H1 (cell line): ENCODE results near the gene EPHA6. TPM values are rescaled to one million over a fixed set of nuclear protein-coding genes. Genes with fewer than 3 reads are reported as not detected.

Experiments
- CTCF ChIA-PET: fragments of 300-600 bp; sonication (Branson Sonifier 250); formaldehyde crosslinking; loops from one replicate; lab custom pipeline; 2021; ENCODE audit not compliant: partially characterized antibody; lab: Charles Lee
- POLR2A ChIA-PET: fragments of 300-600 bp; sonication (Branson Sonifier 250); formaldehyde crosslinking; loops from one replicate; lab custom pipeline; 2021; ENCODE audit warnings: inconsistent platforms; ENCODE audit not compliant: partially characterized antibody; lab: Charles Lee
- DNase-seq, 2 experiments: peaks; one replicate each; pipeline versions ENCODE4 v3.0.0 to v3.0.0-alpha.2; 2010 to 2022; ENCODE audit warnings: low spot score in 2 of 2, low read depth in 1 of 2, mixed read lengths in 1 of 2
- FAIRE-seq: peaks from 2 replicates; lab custom pipeline; 2011; peaks lifted over from hg19 to GRCh38; lab: Jason Lieb, UNC
- H2AFZ ChIP-seq: 2 replicates; pipeline ENCODE4 v1.8.1; 2012; ENCODE audit warnings: low read length, inconsistent platforms
- H2AK5ac ChIP-seq: 2 replicates; pipeline ENCODE4 v1.6.1; 2013; ENCODE audit warnings: low read depth, low read length
- H2BK120ac ChIP-seq: replicated peaks from 2 replicates; pipeline ENCODE3; 2013; ENCODE audit warnings: low read depth, low read length, inconsistent platforms
- H2BK12ac ChIP-seq: 2 replicates; pipeline ENCODE4 v1.6.1; 2013; ENCODE audit warnings: low read depth, low read length
- H2BK15ac ChIP-seq: 2 replicates; pipeline ENCODE4 v1.6.1; 2013; ENCODE audit warnings: low read length
- H2BK20ac ChIP-seq: 2 replicates; pipeline ENCODE4 v1.6.1; 2013; ENCODE audit warnings: low read length
- H2BK5ac ChIP-seq: 2 replicates; pipeline ENCODE4 v1.6.1; 2013; ENCODE audit warnings: low read depth, low read length
- H3K14ac ChIP-seq: 2 replicates; pipeline ENCODE4 v1.6.1; 2013; ENCODE audit warnings: inconsistent platforms; ENCODE audit not compliant: insufficient read length
- H3K18ac ChIP-seq: 2 replicates; pipeline ENCODE4 v1.6.1; 2013; ENCODE audit warnings: low read length; ENCODE audit errors: extremely low read depth
- H3K23ac ChIP-seq: 2 replicates; pipeline ENCODE4 v1.6.1; 2013; ENCODE audit warnings: inconsistent platforms; ENCODE audit not compliant: insufficient read length
- H3K23me2 ChIP-seq: 2 replicates; pipeline ENCODE4 v1.6.1; 2013; ENCODE audit warnings: low read depth, low read length
- H3K27ac ChIP-seq: 2 replicates; pipeline ENCODE4 v1.6.1; 2011; ENCODE audit warnings: low read depth, low read length, inconsistent platforms
- H3K27me3 ChIP-seq, 4 experiments: replicated peaks in 1 of 4; 1 replicate in 1 of 4; 2 replicates in 3 of 4; pipeline versions ENCODE4 v1.6.1 to v1.8.1; 2011 to 2013; ENCODE audit warnings: low read length in 3 of 4, mild to moderate bottlenecking in 3 of 4, inconsistent platforms in 2 of 4, mixed read lengths in 2 of 4, moderate library complexity in 1 of 4; ENCODE audit not compliant: control insufficient read depth in 3 of 4, insufficient read depth in 3 of 4; ENCODE audit errors: extremely low read depth in 1 of 4
- H3K36me3 ChIP-seq, 4 experiments: 2 replicates each; pipeline versions ENCODE4 v1.6.1 to v1.8.1; 2011 to 2013; ENCODE audit warnings: mild to moderate bottlenecking in 4 of 4, low read length in 3 of 4, moderate library complexity in 2 of 4, control low read depth in 1 of 4, inconsistent platforms in 1 of 4; ENCODE audit not compliant: insufficient read depth in 4 of 4, control insufficient read depth in 2 of 4
- H3K4ac ChIP-seq: replicated peaks from 2 replicates; pipeline ENCODE3; 2013; ENCODE audit warnings: low read length, low read depth, mixed read lengths, inconsistent platforms; ENCODE audit not compliant: insufficient read length
- H3K4me1 ChIP-seq, 4 experiments: replicated peaks in 1 of 4; 1 replicate in 1 of 4; 2 replicates in 3 of 4; pipeline versions ENCODE4 v1.6.1 to v1.8.1; 2011 to 2013; ENCODE audit warnings: low read length in 3 of 4, inconsistent platforms in 2 of 4, mixed read lengths in 1 of 4; ENCODE audit not compliant: insufficient read depth in 4 of 4, control insufficient read depth in 3 of 4
- H3K4me2 ChIP-seq, 2 experiments: 2 replicates each; pipeline versions ENCODE4 v1.6.1 to v1.8.1; 2011 to 2013; ENCODE audit warnings: low read depth in 2 of 2, low read length in 2 of 2, control low read depth in 1 of 2, inconsistent platforms in 1 of 2, mild to moderate bottlenecking in 1 of 2; ENCODE audit not compliant: insufficient read depth in 1 of 2
- H3K4me3 ChIP-seq, 4 experiments: fragments of 200-600, 300-600 bp in 1 of 4; sonication (generic), shearing (Covaris generic), sonication (Bioruptor Twin) in 1 of 4; 2 replicates each; pipeline versions ENCODE4 v1.5.1 to v1.8.1; 2011 to 2016; ENCODE audit warnings: low read length in 4 of 4, low read depth in 3 of 4, control low read depth in 2 of 4, inconsistent platforms in 2 of 4, mild to moderate bottlenecking in 2 of 4, mixed read lengths in 1 of 4, moderate library complexity in 1 of 4; ENCODE audit not compliant: insufficient read depth in 2 of 4; ENCODE audit errors: extremely low read depth in 1 of 4
- H3K56ac ChIP-seq: replicated peaks from 2 replicates; pipeline ENCODE3; 2013; ENCODE audit warnings: low read depth, mild to moderate bottlenecking, mixed read lengths, low read length, inconsistent platforms; ENCODE audit not compliant: insufficient read length
- H3K79me1 ChIP-seq: 2 replicates; pipeline ENCODE4 v1.6.1; 2013; ENCODE audit warnings: low read depth, low read length, control low read depth
- H3K79me2 ChIP-seq, 2 experiments: 2 replicates each; pipeline versions ENCODE4 v1.6.1 to v1.8.1; 2012 to 2013; ENCODE audit warnings: low read length in 2 of 2, mild to moderate bottlenecking in 2 of 2, inconsistent platforms in 1 of 2; ENCODE audit not compliant: insufficient read depth in 2 of 2, control insufficient read depth in 1 of 2
- H3K9ac ChIP-seq, 4 experiments: replicated peaks in 1 of 4; 1 replicate in 1 of 4; 2 replicates in 3 of 4; pipeline versions ENCODE4 v1.6.1 to v1.8.1; 2011 to 2013; ENCODE audit warnings: low read depth in 3 of 4, low read length in 3 of 4, control low read depth in 2 of 4, mild to moderate bottlenecking in 2 of 4, moderate library complexity in 2 of 4, inconsistent platforms in 1 of 4; ENCODE audit errors: extremely low read depth in 1 of 4
- H3K9me3 ChIP-seq, 2 experiments: 2 replicates each; pipeline versions ENCODE4 v1.6.1 to v1.8.1; 2012 to 2013; ENCODE audit warnings: mild to moderate bottlenecking in 2 of 2, moderate library complexity in 2 of 2, control low read depth in 1 of 2, inconsistent platforms in 1 of 2, low read depth in 1 of 2, low read length in 1 of 2, mixed read lengths in 1 of 2; ENCODE audit not compliant: insufficient read depth in 2 of 2
- H4K20me1 ChIP-seq, 2 experiments: replicated peaks in 1 of 2; 2 replicates each; pipeline versions ENCODE3 to v1.8.1; 2011 to 2013; ENCODE audit warnings: inconsistent platforms in 2 of 2, low read length in 2 of 2, mild to moderate bottlenecking in 1 of 2; ENCODE audit not compliant: insufficient read depth in 2 of 2, control insufficient read depth in 1 of 2
- H4K5ac ChIP-seq: 2 replicates; pipeline ENCODE4 v1.6.1; 2013; ENCODE audit warnings: low read length, low read depth, mixed read lengths, inconsistent platforms; ENCODE audit not compliant: insufficient read length
- H4K8ac ChIP-seq: 2 replicates; pipeline ENCODE4 v1.8.0; 2013; ENCODE audit warnings: mild to moderate bottlenecking, moderate library complexity, low read length, inconsistent platforms; ENCODE audit not compliant: insufficient read depth; ENCODE audit errors: extremely low read depth
- H4K91ac ChIP-seq: replicated peaks from 2 replicates; pipeline ENCODE3; 2013; ENCODE audit warnings: low read length, mixed read lengths, inconsistent platforms; ENCODE audit not compliant: insufficient read length
- BACH1 ChIP-seq: IDR thresholded peaks from 2 replicates; pipeline ENCODE4 v1.6.1; 2012; ENCODE audit warnings: low read length, improper control_type of control experiment
- POLR2A ChIP-seq, 2 experiments: IDR thresholded peaks; 1 replicate in 1 of 2; 2 replicates in 1 of 2; pipeline ENCODE4 v1.6.1; 2011; ENCODE audit warnings: low read depth in 2 of 2, low read length in 2 of 2, mild to moderate bottlenecking in 2 of 2; ENCODE audit errors: control extremely low read depth in 1 of 2
- RAD21 ChIP-seq, 2 experiments: IDR thresholded peaks in 1 of 2; conservative IDR thresholded peaks in 1 of 2; 2 replicates each; pipeline ENCODE4 v1.6.1; 2011; ENCODE audit warnings: low read depth in 2 of 2, low read length in 2 of 2, improper control_type of control experiment in 1 of 2, inconsistent platforms in 1 of 2, mild to moderate bottlenecking in 1 of 2, moderate library complexity in 1 of 2
- SIRT6 ChIP-seq: IDR thresholded peaks from one replicate; pipeline ENCODE4 v1.7.1; 2012; ENCODE audit warnings: low read length, inconsistent platforms
- WGBS, 2 experiments: shearing (Covaris generic) in 1 of 2; methylation state at CpG; one replicate each; pipeline versions ENCODE4 v1.1.6 to v1.1.7; 2013 to 2015; ENCODE audit warnings: low lambda C conversion rate in 2 of 2, mixed read lengths in 2 of 2, inconsistent platforms in 1 of 2, low coverage in 1 of 2, missing lambda C conversion rate in 1 of 2; ENCODE audit not compliant: insufficient replicate concordance in 2 of 2, insufficient coverage in 1 of 2, insufficient read length in 1 of 2; ENCODE audit errors: extremely low coverage in 1 of 2, missing lambda C conversion rate in 1 of 2; 5-methylcytosine and 5-hydroxymethylcytosine counted together
- polyA plus RNA-seq, 7 experiments: library from polyadenylated mRNA; depleted of rRNA in 3 of 7; stranded (reverse) in 5 of 7; unstranded in 2 of 7; fragments of >200 nt in 5 of 7; fragments of 200-250 nt in 2 of 7; gene quantifications; 1 replicate in 5 of 7; 2 replicates in 1 of 7; 4 replicates in 1 of 7; pipeline versions ENCODE4 v1.2.1 to v1.2.3, GENCODE V29; 2011 to 2013; ENCODE audit warnings: missing spikeins in 2 of 7, mixed read lengths in 2 of 7
- total RNA-seq: library from RNA; stranded (reverse); fragmentation: NEBNext Ultra II Directional; extraction: Animal tissue kit (Norgen Biotek cat#: 25700); gene quantifications from 2 replicates; pipeline ENCODE4 v1.2.1, GENCODE V29; 2021

The EPHA6 gene
- total and polyA plus RNA-seq, 2 of the 8 experiments (the other 6 are each of a cell fraction or from before 2014, with no cell fraction given): 0.83 to 3.2 TPM

GRCh38 chr3:97353176-97353575 is 538.8 kb downstream of the EPHA6 start:
- ChIA-PET POLR2A (no interaction called here), CTCF (interaction anchor here (0.8 to 1.0 kb wide), 2 partner anchors 15 to 209 kb away, joined by 3 to 4 read pairs; no protein-coding TSS in a partner anchor)
- H3K27ac ChIP-seq: no peak overlapping the region
- 100% methylated on average over 1 of the region's 2 CpGs; no CpG with 5 or more reads in 1 of the 2 experiments for WGBS, 2 experiments
- no peaks in the 10 kb centered on the region for H3K4me1 ChIP-seq
- FAIRE-seq: no peak
- no peak overlapping the region for H3K4me3 ChIP-seq
- no peak overlapping the region for H3K14ac ChIP-seq
- H2BK120ac ChIP-seq: no peak overlapping the region
- H2BK20ac ChIP-seq: no peak overlapping the region
- no peak overlapping the region for H3K56ac ChIP-seq
- H3K79me1 ChIP-seq: no peaks in the 10 kb centered on the region
- no peak overlapping the region for H2BK12ac ChIP-seq
- no peak overlapping the region for H2AK5ac ChIP-seq
- peak overlapping the region; percentile 18; the same call in 1 of the 2 replicates for H4K8ac ChIP-seq
- no peaks in the 10 kb centered on the region for H3K27me3 ChIP-seq
- H3K4me2 ChIP-seq: no peak overlapping the region
- H4K91ac ChIP-seq: no peak overlapping the region
- H3K9ac ChIP-seq: no peak overlapping the region
- no peak overlapping the region for H4K5ac ChIP-seq
- no peak overlapping the region for H2BK15ac ChIP-seq
- H3K36me3 ChIP-seq: no peaks in the 10 kb centered on the region
- no peaks in the 10 kb centered on the region for H4K20me1 ChIP-seq
- no peak overlapping the region for H2AFZ ChIP-seq
- no peak for DNase-seq
- no peak overlapping the region for H2BK5ac ChIP-seq
- H3K4ac ChIP-seq: no peak overlapping the region
- no peaks in the 10 kb centered on the region for H3K23me2 ChIP-seq
- no peak overlapping the region for H3K18ac ChIP-seq
- H3K9me3 ChIP-seq: no peaks in the 10 kb centered on the region
- no peak overlapping the region for H3K23ac ChIP-seq
- H3K79me2 ChIP-seq: no peaks in the 10 kb centered on the region
- TF ChIP-seq RAD21 (IDR thresholded peaks at IDR 0.05 in 1 of 2, conservative IDR thresholded peaks at IDR 0.05 in 1 of 2; ENCODE audit: low read depth in 2 of 2, low read length in 2 of 2): peak in 1 of 2 experiments; percentile 25; a peak in 1 of 4 replicates
- TF ChIP-seq POLR2A (IDR thresholded peaks at IDR 0.05; ENCODE audit: control extremely low read depth in 1 of 2, low read depth in 2 of 2, low read length in 2 of 2): no peak
- TF ChIP-seq BACH1: no peak
- TF ChIP-seq SIRT6: no peak
